AG09319 (cell line): Measurements from ENCODE around the gene TRMT10C.

Experiments
- DNase-seq: peaks from one replicate; pipeline ENCODE4 v3.0.0-alpha.2; 2010; ENCODE audit warnings: low read depth; ENCODE audit errors: extremely low read depth
- TF ChIP-seq, protein P1 (sequence below): IDR thresholded peaks from 2 replicates; pipeline ENCODE4 v1.5.1; 2011; ENCODE audit warnings: low read depth, mild to moderate bottlenecking, inconsistent platforms, low read length, moderate library complexity

TRMT10C gene

DNA sequence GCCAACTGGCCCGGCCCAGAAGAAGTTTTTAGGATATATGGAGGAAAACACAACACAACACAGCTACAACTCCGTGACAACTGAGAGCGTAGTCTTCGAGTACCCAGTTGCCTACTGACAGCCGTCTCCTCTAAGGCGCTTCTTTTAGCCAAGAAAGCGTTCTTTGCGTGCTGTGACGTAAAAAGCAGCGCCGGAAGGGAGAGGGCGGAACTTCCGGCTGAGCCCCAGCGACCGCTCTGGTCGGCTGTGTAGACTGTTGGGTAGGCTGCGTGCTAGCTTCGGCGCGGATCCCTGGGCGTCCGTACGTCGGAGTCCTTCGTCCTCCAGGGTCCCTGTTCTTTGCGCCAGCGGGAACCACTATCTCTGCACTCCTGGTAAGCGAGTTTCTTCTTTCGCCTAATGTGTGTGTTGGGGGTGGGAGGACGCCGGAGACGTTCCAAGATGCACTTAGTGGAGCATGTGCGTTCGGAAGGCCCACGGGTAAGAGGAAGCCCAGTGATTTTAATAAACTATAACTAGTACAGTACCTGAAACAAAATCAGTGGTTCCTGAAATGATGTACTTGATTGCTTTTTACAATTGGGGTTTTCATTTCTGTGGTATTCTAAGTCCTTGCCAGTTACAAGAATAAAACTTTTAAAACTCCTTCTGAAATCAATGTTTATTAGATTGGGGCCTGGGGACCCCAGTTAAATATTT lies at the start of gene TRMT10C:
TSS of gene TRMT10C (plus strand) at position 239 of the 699 bp plus-strand sequence. CDS start 2,914 bp downstream, outside the sequence.
- TF ChIP-seq, protein P1, sequence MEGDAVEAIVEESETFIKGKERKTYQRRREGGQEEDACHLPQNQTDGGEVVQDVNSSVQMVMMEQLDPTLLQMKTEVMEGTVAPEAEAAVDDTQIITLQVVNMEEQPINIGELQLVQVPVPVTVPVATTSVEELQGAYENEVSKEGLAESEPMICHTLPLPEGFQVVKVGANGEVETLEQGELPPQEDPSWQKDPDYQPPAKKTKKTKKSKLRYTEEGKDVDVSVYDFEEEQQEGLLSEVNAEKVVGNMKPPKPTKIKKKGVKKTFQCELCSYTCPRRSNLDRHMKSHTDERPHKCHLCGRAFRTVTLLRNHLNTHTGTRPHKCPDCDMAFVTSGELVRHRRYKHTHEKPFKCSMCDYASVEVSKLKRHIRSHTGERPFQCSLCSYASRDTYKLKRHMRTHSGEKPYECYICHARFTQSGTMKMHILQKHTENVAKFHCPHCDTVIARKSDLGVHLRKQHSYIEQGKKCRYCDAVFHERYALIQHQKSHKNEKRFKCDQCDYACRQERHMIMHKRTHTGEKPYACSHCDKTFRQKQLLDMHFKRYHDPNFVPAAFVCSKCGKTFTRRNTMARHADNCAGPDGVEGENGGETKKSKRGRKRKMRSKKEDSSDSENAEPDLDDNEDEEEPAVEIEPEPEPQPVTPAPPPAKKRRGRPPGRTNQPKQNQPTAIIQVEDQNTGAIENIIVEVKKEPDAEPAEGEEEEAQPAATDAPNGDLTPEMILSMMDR: no peak
- DNase-seq: peak; percentile 71

DNA sequence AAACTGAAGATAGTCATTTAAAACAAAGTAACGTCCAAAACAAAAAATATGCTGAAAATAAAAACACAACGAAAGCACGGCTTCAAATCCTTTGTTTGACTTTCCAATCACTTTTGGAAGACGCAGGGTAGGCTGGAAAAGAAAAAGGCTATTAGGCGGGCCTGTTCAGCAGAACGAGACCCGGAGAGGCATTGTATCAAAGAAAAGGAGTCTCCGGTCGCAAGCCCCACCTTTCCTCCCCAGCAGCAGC lies 49.3 kb upstream of the TRMT10C start:
- no peak for DNase-seq
- TF ChIP-seq, protein P1: no peak

DNA sequence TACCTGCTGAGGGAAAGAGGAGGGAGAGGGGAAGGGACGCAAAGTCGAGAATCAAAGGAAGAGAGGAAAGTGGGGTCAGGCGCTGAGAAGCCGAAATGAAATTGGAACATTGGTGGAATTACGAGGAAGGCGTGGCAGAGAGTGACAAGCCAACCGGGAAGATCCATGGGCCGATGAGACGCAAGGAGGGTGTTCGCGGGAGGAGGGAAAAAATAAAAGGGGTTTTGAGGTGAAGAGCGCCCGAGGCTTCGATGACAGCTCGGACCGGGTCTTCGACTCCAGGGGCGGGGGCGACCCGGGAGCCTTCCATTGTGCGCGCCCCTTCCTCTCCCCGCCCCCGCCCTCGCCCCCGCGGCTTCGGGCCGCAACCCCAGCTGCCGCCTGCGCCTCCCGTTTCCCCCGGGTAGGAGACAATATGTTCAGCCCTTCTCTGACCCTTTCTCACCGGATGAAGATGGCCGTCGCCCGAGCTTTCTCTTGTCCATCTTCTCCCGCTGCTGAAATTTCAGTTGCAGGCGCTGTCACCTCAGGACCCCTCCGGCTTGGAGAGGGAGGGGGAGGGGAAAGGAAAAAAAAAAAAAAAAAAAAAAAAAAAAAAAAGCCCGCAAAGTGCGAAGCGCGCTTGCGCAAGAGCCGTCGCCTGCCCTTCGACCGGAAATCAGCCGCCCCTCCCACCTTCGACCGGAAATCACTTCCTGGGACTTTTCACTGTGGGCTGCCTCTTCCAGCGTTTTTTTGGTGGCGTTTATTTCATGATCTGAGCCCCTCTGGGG lies 48.8 kb upstream of the TRMT10C start, which contains the start of gene SENP7:
TSS of gene SENP7 (minus strand) at position 567 of the 773 bp plus-strand sequence. CDS start at position 485, 82 bp downstream.
- peak; percentile 50 for DNase-seq
- TF ChIP-seq, protein P1: no peak

DNA sequence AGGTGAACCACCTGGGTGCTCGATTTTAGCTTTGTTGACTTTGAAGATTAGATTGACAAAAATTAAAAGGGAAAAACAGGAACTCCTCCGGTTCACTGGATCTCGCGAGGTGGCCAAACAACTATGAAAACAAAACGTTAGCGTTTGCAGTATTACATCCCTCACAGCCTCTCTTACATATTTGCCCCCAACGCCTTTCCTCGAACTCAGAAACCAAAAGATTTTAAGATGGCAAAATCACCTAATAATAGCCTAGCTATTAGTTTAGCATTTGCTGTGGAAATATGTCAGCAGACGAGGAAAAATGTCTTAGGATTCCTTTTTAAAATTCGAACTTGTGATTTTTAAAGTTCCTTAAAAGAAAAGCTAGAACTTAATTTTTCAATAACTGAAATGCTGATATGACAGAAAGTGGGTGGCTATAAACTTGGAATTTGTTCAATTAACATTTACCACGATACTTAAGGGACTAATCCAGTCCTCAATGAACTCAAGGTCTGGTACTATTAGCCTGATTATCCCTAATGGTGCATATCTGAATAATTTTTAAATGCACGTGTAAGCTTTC lies 48.2 kb upstream of the TRMT10C start:
- no peak for DNase-seq
- TF ChIP-seq, protein P1: no peak

DNA sequence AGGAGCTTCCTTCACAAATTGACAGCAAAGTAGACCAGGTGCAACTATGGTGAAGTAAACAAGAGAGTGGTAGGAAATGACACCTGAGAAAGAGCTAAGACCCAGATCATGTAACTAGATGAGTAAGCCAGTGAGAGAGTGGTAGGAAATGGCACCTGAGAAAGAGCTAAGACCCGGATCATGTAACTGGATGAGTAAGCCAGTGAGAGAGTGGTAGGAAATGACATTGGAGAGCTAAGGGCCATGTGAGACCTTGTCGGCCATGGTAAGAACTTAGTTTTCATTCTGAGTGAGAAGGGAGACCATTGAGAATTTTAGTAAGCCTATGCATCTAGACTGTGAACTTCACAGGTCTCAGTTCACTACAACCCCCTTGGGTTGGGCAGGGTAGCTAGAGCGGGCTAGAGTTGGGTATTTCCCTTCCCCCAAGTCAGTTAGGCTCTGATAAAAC lies 43.2 kb upstream of the TRMT10C start:
- TF ChIP-seq, protein P1: no peak
- DNase-seq: no peak

DNA sequence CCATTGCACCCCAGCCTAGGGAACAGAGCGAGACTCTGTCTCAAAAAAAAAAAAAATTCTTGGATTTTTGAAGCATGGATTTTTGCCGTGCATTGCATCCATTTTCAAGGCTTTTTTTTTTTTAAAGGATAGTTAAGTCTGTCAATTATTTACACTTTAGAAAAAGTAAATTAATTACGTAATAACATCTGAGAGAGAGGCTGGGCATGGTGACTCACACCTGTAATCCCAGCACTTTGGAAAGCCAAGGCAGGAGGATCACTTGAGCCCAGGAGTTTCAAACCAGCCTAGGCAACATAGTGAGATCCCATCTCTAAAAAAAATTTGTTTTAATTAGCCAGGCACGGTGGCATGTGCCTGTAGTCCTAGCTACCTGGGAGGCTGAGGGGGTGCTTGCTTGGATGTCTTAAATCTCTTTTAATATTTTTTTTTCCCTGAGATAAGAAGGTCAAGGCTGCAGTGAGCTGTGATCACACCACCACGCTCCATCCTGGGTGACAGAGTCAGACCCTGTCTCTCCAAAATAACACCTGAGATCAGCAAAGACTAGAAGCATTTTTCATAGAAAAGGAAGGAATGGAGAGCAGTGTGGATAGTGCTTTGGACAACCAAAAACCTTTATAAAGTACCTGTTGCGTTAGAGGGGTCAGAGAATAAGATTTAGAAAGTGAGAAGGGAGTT lies 41.8 kb upstream of the TRMT10C start:
- TF ChIP-seq, protein P1: no peak
- DNase-seq: no peak
